Neural cell (in vitro differentiated cells): ENCODE measurements around the gene LARGE1. TPM values are rescaled to one million over a fixed set of nuclear protein-coding genes. Genes with fewer than 3 reads are reported as not detected.

ENCODE experiments used
- H2AFZ ChIP-seq: fragments of 200-600, 300-800 bp; sonication (generic), shearing (Covaris generic); 2 replicates; pipeline ENCODE4 v1.6.0; 2014; ENCODE audit warnings: low read depth, mild to moderate bottlenecking, antibody characterized with exemption, low read length, moderate library complexity
- H3F3A ChIP-seq: fragments of 200-600 bp; shearing (Covaris generic); 2 replicates; pipeline ENCODE4 v1.6.1; 2016; ENCODE audit warnings: mild to moderate bottlenecking, moderate library complexity, mixed read lengths, antibody characterized with exemption, low read length; ENCODE audit not compliant: insufficient read depth, poor library complexity, severe bottlenecking
- H3K27ac ChIP-seq: fragments of 200-600, 300-800 bp; sonication (generic), shearing (Covaris generic); 2 replicates; pipeline ENCODE4 v1.5.1; 2014; ENCODE audit warnings: mild to moderate bottlenecking, low read length, moderate library complexity
- H3K27me3 ChIP-seq: fragments of 300-800, 200-600 bp; sonication (generic), shearing (Covaris generic); 2 replicates; pipeline ENCODE4 v1.6.0; 2014; ENCODE audit warnings: mild to moderate bottlenecking, low read depth, low read length, moderate library complexity; ENCODE audit not compliant: insufficient read depth
- H3K36me3 ChIP-seq: fragments of 300-800, 200-600 bp; sonication (generic), shearing (Covaris generic); 2 replicates; pipeline ENCODE4 v1.5.1; 2014; ENCODE audit warnings: mild to moderate bottlenecking, antibody characterized with exemption, low read length, moderate library complexity; ENCODE audit not compliant: insufficient read depth
- H3K4me2 ChIP-seq: fragments of 300-800, 200-600 bp; sonication (generic), shearing (Covaris generic); 2 replicates; pipeline ENCODE4 v1.6.0; 2014; ENCODE audit warnings: mild to moderate bottlenecking, low read length
- H3K4me3 ChIP-seq: fragments of 300-800, 200-600 bp; sonication (generic), shearing (Covaris generic); 2 replicates; pipeline ENCODE4 v1.5.1; 2014; ENCODE audit warnings: mild to moderate bottlenecking, low read length, moderate library complexity
- H3K79me2 ChIP-seq: fragments of 200-600 bp; shearing (Covaris generic); replicated peaks from 2 replicates; pipeline ENCODE4 v1.6.0; 2014; ENCODE audit warnings: mild to moderate bottlenecking, low read length, moderate library complexity; ENCODE audit not compliant: insufficient read depth
- H3K9ac ChIP-seq: fragments of 300-800, 200-600 bp; sonication (generic), shearing (Covaris generic); 2 replicates; pipeline ENCODE4 v1.6.1; 2016; ENCODE audit warnings: mild to moderate bottlenecking, low read length, mixed read lengths
- H3K9me2 ChIP-seq: fragments of 200-600 bp; shearing (Covaris generic); 2 replicates; pipeline ENCODE4 v1.6.1; 2016; ENCODE audit warnings: mild to moderate bottlenecking, low read length, mixed read lengths; ENCODE audit not compliant: insufficient read depth
- H3K9me3 ChIP-seq: fragments of 200-600, 300-800 bp; sonication (generic), shearing (Covaris generic); 2 replicates; pipeline ENCODE4 v1.6.1; 2016; ENCODE audit warnings: mild to moderate bottlenecking, mixed run types, low read length, moderate library complexity, mixed read lengths
- H4K20me1 ChIP-seq: fragments of 200-600 bp; shearing (Covaris generic); 2 replicates; pipeline ENCODE4 v1.6.1; 2016; ENCODE audit warnings: mild to moderate bottlenecking, mixed run types; ENCODE audit not compliant: insufficient read depth
- CTCF ChIP-seq: fragments of 450-650 bp; IDR thresholded peaks from 2 replicates; pipeline ENCODE4 v1.5.1; 2014; ENCODE audit warnings: antibody characterized with exemption, mild to moderate bottlenecking, moderate library complexity; ENCODE audit not compliant: poor library complexity, severe bottlenecking
- EP300 ChIP-seq: fragments of 450-650 bp; conservative IDR thresholded peaks from 2 replicates; pipeline ENCODE4 v1.6.1; 2014; ENCODE audit warnings: antibody characterized with exemption, mild to moderate bottlenecking, moderate library complexity; ENCODE audit not compliant: poor library complexity, severe bottlenecking
- EZH2 ChIP-seq: fragments of 200-600, 300-800 bp; shearing (Covaris generic), sonication (generic); IDR thresholded peaks from 2 replicates; pipeline ENCODE4 v1.6.1; 2014; ENCODE audit warnings: antibody characterized with exemption, low read length, borderline replicate concordance, mild to moderate bottlenecking; ENCODE audit not compliant: insufficient read depth, poor library complexity, severe bottlenecking
- MXI1 ChIP-seq: fragments of 450-650 bp; conservative IDR thresholded peaks from 2 replicates; pipeline ENCODE4 v1.6.1; 2014; ENCODE audit warnings: antibody characterized with exemption, mild to moderate bottlenecking; ENCODE audit not compliant: poor library complexity, severe bottlenecking
- POLR2AphosphoS5 ChIP-seq: IDR thresholded peaks from 2 replicates; pipeline ENCODE4 v1.6.1; 2012
- RAD21 ChIP-seq: fragments of 450-650 bp; conservative IDR thresholded peaks from 2 replicates; pipeline ENCODE4 v1.6.1; 2014; ENCODE audit warnings: antibody characterized with exemption, mild to moderate bottlenecking, moderate library complexity
- SMC3 ChIP-seq: fragments of 450-650 bp; conservative IDR thresholded peaks from 2 replicates; pipeline ENCODE4 v1.6.1; 2014; ENCODE audit warnings: antibody characterized with exemption, mild to moderate bottlenecking, moderate library complexity; ENCODE audit not compliant: poor library complexity
- TAF1 ChIP-seq: IDR thresholded peaks from 2 replicates; pipeline ENCODE4 v1.6.1; 2012; ENCODE audit warnings: low read depth
- polyA plus RNA-seq: library from polyadenylated mRNA; depleted of rRNA; stranded (reverse); fragments of >200 nt; gene quantifications from 2 replicates; pipeline ENCODE4 v1.2.3, GENCODE V29; 2014
- TF ChIP-seq, protein P1 (sequence below): IDR thresholded peaks from 2 replicates; pipeline ENCODE4 v1.6.1; 2012; ENCODE audit warnings: borderline replicate concordance

Gene LARGE1
- polyA plus RNA-seq, 1 donor from 2014 or later: 27.5 TPM

- H2AFZ ChIP-seq: no peak overlapping the region
- no peaks in the 10 kb centered on the region for H3K36me3 ChIP-seq
- no peak for TF ChIP-seq RAD21
- no peak for TF ChIP-seq EP300
- no peak for TF ChIP-seq SMC3
- TF ChIP-seq TAF1: no peak
- no peak overlapping the region for H3K4me3 ChIP-seq
- peaks cover 4% of the 10 kb centered on the region for H3K79me2 ChIP-seq
- no peaks in the 10 kb centered on the region for H4K20me1 ChIP-seq
- no peaks in the 10 kb centered on the region for H3F3A ChIP-seq
- no peak overlapping the region for H3K4me2 ChIP-seq
- H3K9me2 ChIP-seq: no peaks in the 10 kb centered on the region
- H3K9ac ChIP-seq: no peak overlapping the region
- no peak overlapping the region for H3K27ac ChIP-seq
- H3K9me3 ChIP-seq: no peaks in the 10 kb centered on the region
- H3K27me3 ChIP-seq: no peaks in the 10 kb centered on the region
These were observed 17.3 kb downstream of the LARGE1 start for GRCh38 chr22:33903012-33903411.

- no peak for TF ChIP-seq CTCF
- TF ChIP-seq SMC3: no peak
- TF ChIP-seq, protein P1, sequence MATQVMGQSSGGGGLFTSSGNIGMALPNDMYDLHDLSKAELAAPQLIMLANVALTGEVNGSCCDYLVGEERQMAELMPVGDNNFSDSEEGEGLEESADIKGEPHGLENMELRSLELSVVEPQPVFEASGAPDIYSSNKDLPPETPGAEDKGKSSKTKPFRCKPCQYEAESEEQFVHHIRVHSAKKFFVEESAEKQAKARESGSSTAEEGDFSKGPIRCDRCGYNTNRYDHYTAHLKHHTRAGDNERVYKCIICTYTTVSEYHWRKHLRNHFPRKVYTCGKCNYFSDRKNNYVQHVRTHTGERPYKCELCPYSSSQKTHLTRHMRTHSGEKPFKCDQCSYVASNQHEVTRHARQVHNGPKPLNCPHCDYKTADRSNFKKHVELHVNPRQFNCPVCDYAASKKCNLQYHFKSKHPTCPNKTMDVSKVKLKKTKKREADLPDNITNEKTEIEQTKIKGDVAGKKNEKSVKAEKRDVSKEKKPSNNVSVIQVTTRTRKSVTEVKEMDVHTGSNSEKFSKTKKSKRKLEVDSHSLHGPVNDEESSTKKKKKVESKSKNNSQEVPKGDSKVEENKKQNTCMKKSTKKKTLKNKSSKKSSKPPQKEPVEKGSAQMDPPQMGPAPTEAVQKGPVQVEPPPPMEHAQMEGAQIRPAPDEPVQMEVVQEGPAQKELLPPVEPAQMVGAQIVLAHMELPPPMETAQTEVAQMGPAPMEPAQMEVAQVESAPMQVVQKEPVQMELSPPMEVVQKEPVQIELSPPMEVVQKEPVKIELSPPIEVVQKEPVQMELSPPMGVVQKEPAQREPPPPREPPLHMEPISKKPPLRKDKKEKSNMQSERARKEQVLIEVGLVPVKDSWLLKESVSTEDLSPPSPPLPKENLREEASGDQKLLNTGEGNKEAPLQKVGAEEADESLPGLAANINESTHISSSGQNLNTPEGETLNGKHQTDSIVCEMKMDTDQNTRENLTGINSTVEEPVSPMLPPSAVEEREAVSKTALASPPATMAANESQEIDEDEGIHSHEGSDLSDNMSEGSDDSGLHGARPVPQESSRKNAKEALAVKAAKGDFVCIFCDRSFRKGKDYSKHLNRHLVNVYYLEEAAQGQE: no peak
- TF ChIP-seq EZH2: no peak
- TF ChIP-seq TAF1: no peak
- Histone ChIP-seq H4K20me1 (no peaks in the 10 kb centered on the region), H3K4me3 (no peak overlapping the region), H3F3A (no peaks in the 10 kb centered on the region), H3K9ac (no peak overlapping the region), H3K9me3 (no peaks in the 10 kb centered on the region), H3K4me2 (no peak overlapping the region), H3K79me2 (peaks cover 4% of the 10 kb centered on the region), H3K36me3 (no peaks in the 10 kb centered on the region), H3K9me2 (no peaks in the 10 kb centered on the region), H3K27me3 (no peaks in the 10 kb centered on the region), H3K27ac (no peak overlapping the region), H2AFZ (no peak overlapping the region)
These were observed 18.2 kb downstream of the LARGE1 start for GRCh38 chr22:33902073-33902472.

GRCh38 chr22:33898121-33898520 lies 22.2 kb downstream of the LARGE1 start:
- H3K9ac ChIP-seq: no peak overlapping the region
- H3K9me2 ChIP-seq: no peaks in the 10 kb centered on the region
- H3K27ac ChIP-seq: no peak overlapping the region
- no peaks in the 10 kb centered on the region for H3K9me3 ChIP-seq
- TF ChIP-seq RAD21: no peak
- no peak for TF ChIP-seq EZH2
- TF ChIP-seq MXI1: no peak
- no peak for TF ChIP-seq POLR2AphosphoS5
- no peak for TF ChIP-seq CTCF
- no peak for TF ChIP-seq SMC3
- TF ChIP-seq, protein P1: no peak
- TF ChIP-seq TAF1: no peak
- TF ChIP-seq EP300: no peak
- no peak overlapping the region for H3K4me2 ChIP-seq
- no peaks in the 10 kb centered on the region for H3F3A ChIP-seq
- no peaks in the 10 kb centered on the region for H3K36me3 ChIP-seq
- no peaks in the 10 kb centered on the region for H3K27me3 ChIP-seq
- no peak overlapping the region for H3K4me3 ChIP-seq
- no peaks in the 10 kb centered on the region for H3K79me2 ChIP-seq
- no peak overlapping the region for H2AFZ ChIP-seq
- no peaks in the 10 kb centered on the region for H4K20me1 ChIP-seq
